ENCODE data around the gene USP17L15.
"Not testable (repeated sequence)": the region's sequence is repeated elsewhere in the genome, so short reads cannot be mapped to it uniquely, and the experiment has no call there.

DNA sequence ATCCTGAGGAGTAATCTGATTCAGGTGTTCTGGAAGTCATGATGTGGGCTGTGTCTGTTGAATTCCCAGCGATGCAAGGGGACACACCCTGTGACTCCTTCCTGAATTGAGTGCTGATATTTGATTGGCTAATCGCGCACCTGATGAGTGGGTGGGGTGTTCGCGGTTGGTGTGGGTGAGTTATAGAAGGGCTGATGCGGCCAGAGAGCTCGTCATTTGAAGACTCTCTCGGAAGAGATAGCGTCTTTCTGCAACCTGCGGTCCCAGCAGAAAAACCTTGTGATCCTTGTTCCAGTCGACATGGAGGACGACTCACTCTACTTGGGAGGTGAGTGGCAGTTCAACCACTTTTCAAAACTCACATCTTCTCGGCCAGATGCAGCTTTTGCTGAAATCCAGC, 23.8 kb upstream of the USP17L15 start, which contains the start of gene USP17L10:
- TF ChIP-seq, protein P1, sequence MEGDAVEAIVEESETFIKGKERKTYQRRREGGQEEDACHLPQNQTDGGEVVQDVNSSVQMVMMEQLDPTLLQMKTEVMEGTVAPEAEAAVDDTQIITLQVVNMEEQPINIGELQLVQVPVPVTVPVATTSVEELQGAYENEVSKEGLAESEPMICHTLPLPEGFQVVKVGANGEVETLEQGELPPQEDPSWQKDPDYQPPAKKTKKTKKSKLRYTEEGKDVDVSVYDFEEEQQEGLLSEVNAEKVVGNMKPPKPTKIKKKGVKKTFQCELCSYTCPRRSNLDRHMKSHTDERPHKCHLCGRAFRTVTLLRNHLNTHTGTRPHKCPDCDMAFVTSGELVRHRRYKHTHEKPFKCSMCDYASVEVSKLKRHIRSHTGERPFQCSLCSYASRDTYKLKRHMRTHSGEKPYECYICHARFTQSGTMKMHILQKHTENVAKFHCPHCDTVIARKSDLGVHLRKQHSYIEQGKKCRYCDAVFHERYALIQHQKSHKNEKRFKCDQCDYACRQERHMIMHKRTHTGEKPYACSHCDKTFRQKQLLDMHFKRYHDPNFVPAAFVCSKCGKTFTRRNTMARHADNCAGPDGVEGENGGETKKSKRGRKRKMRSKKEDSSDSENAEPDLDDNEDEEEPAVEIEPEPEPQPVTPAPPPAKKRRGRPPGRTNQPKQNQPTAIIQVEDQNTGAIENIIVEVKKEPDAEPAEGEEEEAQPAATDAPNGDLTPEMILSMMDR (IDR thresholded peaks at IDR 0.05): not testable (repeated sequence)
- not testable (repeated sequence) for TF ChIP-seq POLR2A (IDR thresholded peaks at IDR 0.05)

Measured in adrenal gland (tissue), 5 donors.